Stomach smooth muscle (tissue), 2 donors: ENCODE data around the gene ZNF580.

Experiments
- H3K27ac ChIP-seq: one replicate; pipeline ENCODE4 v1.7.0; 2013; ENCODE audit warnings: mild to moderate bottlenecking, low read length, inconsistent platforms
- H3K27me3 ChIP-seq, 2 donors: one replicate each; pipeline ENCODE4 v1.7.0; 2013; ENCODE audit warnings: low read length in 2 of 2; ENCODE audit not compliant: insufficient read depth in 2 of 2, control insufficient read depth in 1 of 2
- H3K36me3 ChIP-seq, 2 donors: one replicate each; pipeline ENCODE4 v1.7.0; 2013; ENCODE audit warnings: low read length in 2 of 2; ENCODE audit not compliant: control insufficient read depth in 2 of 2, insufficient read depth in 2 of 2
- H3K4me1 ChIP-seq: one replicate; pipeline ENCODE4 v1.7.0; 2013; ENCODE audit warnings: low read length; ENCODE audit not compliant: control insufficient read depth, insufficient read depth
- H3K4me3 ChIP-seq, 2 donors: one replicate each; pipeline ENCODE4 v1.7.0; 2013; ENCODE audit warnings: low read length in 2 of 2
- H3K9ac ChIP-seq, 2 donors: one replicate each; pipeline ENCODE4 v1.7.0; 2013; ENCODE audit warnings: low read length in 2 of 2, mild to moderate bottlenecking in 1 of 2
- H3K9me3 ChIP-seq, 2 donors: one replicate each; pipeline ENCODE4 v1.7.0; 2013; ENCODE audit warnings: low read length in 2 of 2; ENCODE audit not compliant: control insufficient read depth in 2 of 2
- donor health status: healthy.
- donor health status: Pancreatic carcinoma.

ZNF580 gene

GRCh38 chr19:55689411-55690108, 48.8 kb downstream of the ZNF580 start:
- no peak overlapping the region for H3K4me3 ChIP-seq
- H3K36me3 ChIP-seq: peaks cover 48 to 52% of the 10 kb centered on the region in 2 donors
- H3K9me3 ChIP-seq: no peaks in the 10 kb centered on the region
- no peak overlapping the region for H3K9ac ChIP-seq
- H3K27me3 ChIP-seq: no peaks in the 10 kb centered on the region
- H3K27ac ChIP-seq: no peak overlapping the region
- peaks cover 2% of the 10 kb centered on the region for H3K4me1 ChIP-seq

- Histone ChIP-seq H3K9ac (no peak overlapping the region), H3K4me1 (peaks cover 2% of the 10 kb centered on the region), H3K27ac (no peak overlapping the region), H3K9me3 (no peaks in the 10 kb centered on the region), H3K27me3 (no peaks in the 10 kb centered on the region), H3K4me3 (no peak overlapping the region), H3K36me3 (peaks cover 47 to 49% of the 10 kb centered on the region in 2 donors)
Measured at GRCh38 chr19:55690109-55690768, 49.4 kb downstream of the ZNF580 start.

GRCh38 chr19:55690769-55691545, 50.2 kb downstream of the ZNF580 start:
- no peak overlapping the region for H3K27ac ChIP-seq
- no peak overlapping the region for H3K9ac ChIP-seq
- peaks cover 2% of the 10 kb centered on the region for H3K4me1 ChIP-seq
- H3K9me3 ChIP-seq: no peaks in the 10 kb centered on the region
- no peaks in the 10 kb centered on the region for H3K27me3 ChIP-seq
- peaks cover 44 to 46% of the 10 kb centered on the region in 2 donors for H3K36me3 ChIP-seq
- no peak overlapping the region for H3K4me3 ChIP-seq

GRCh38 chr19:55691561-55692481, 51.0 kb downstream of the ZNF580 start:
- Histone ChIP-seq H3K4me3 (no peak overlapping the region), H3K4me1 (no peaks in the 10 kb centered on the region), H3K36me3 (peaks cover 41 to 48% of the 10 kb centered on the region in 2 donors), H3K27ac (no peak overlapping the region), H3K9ac (no peak overlapping the region), H3K9me3 (no peaks in the 10 kb centered on the region), H3K27me3 (no peaks in the 10 kb centered on the region)

- Histone ChIP-seq H3K4me3 (no peak overlapping the region), H3K9me3 (no peaks in the 10 kb centered on the region), H3K36me3 (peaks cover 41 to 52% of the 10 kb centered on the region in 2 donors), H3K4me1 (no peaks in the 10 kb centered on the region), H3K9ac (no peak overlapping the region), H3K27ac (no peak overlapping the region), H3K27me3 (no peaks in the 10 kb centered on the region)
Measured at GRCh38 chr19:55692681-55693081, 51.9 kb downstream of the ZNF580 start.
